HepG2 (cell line): ENCODE results near the gene G6PC3. TPM values are rescaled to one million over a fixed set of nuclear protein-coding genes. Genes with fewer than 3 reads are reported as not detected.

Experiments
- DMAP1 ChIP-seq: IDR thresholded peaks from 2 replicates; pipeline ENCODE4 v1.6.1; 2016
- DMTF1 ChIP-seq: sonication (generic); formaldehyde crosslinking; IDR thresholded peaks from 2 replicates; pipeline ENCODE4 v1.4.0; 2020; ENCODE audit warnings: mild to moderate bottlenecking, missing genetic modification reagents
- FOSL2 ChIP-seq: sonication (generic); formaldehyde crosslinking; IDR thresholded peaks from 2 replicates; pipeline ENCODE4 v1.4.0; 2020; ENCODE audit warnings: missing genetic modification reagents
- JUNB ChIP-seq: sonication (generic); formaldehyde crosslinking; IDR thresholded peaks from 2 replicates; pipeline ENCODE4 v1.8.0; 2022; ENCODE audit warnings: missing genetic modification reagents, mild to moderate bottlenecking, borderline replicate concordance
- MAFK ChIP-seq, 2 experiments: IDR thresholded peaks in 1 of 2; conservative IDR thresholded peaks in 1 of 2; 2 replicates each; pipeline ENCODE4 v1.6.1; 2011; ENCODE audit warnings: improper control_type of control experiment in 2 of 2, low read length in 2 of 2
- MZF1 ChIP-seq: sonication (generic); formaldehyde crosslinking; IDR thresholded peaks from 2 replicates; pipeline ENCODE4 v1.8.1; 2023; ENCODE audit warnings: mild to moderate bottlenecking, missing genetic modification reagents, borderline replicate concordance
- PAXIP1 ChIP-seq: sonication (generic); formaldehyde crosslinking; conservative IDR thresholded peaks from 2 replicates; pipeline ENCODE4 v1.4.0; 2020; ENCODE audit warnings: mild to moderate bottlenecking, missing genetic modification reagents, moderate library complexity
- PCBP2 ChIP-seq: fragments of 200-400 bp; formaldehyde crosslinking; optimal IDR thresholded peaks from 2 replicates; pipeline ENCODE3; 2018; ENCODE audit warnings: low read length, low read depth; ENCODE audit not compliant: poor library complexity, severe bottlenecking
- SMAD9 ChIP-seq: sonication (generic); formaldehyde crosslinking; IDR thresholded peaks from 2 replicates; pipeline ENCODE4 v1.5.1; 2020; ENCODE audit warnings: mild to moderate bottlenecking, missing genetic modification reagents
- TAF15 ChIP-seq: fragments of 200-400 bp; formaldehyde crosslinking; IDR thresholded peaks from one replicate; pipeline ENCODE4 v1.6.1; 2018; ENCODE audit warnings: mild to moderate bottlenecking, low read depth, low read length; ENCODE audit not compliant: poor library complexity, severe bottlenecking
- TBX2 ChIP-seq: sonication (generic); formaldehyde crosslinking; IDR thresholded peaks from 2 replicates; pipeline ENCODE4 v1.5.0; 2020; ENCODE audit warnings: missing genetic modification reagents, mild to moderate bottlenecking, borderline replicate concordance
- ZMAT3 ChIP-seq: sonication (generic); formaldehyde crosslinking; conservative IDR thresholded peaks from 2 replicates; pipeline ENCODE4 v1.7.0; 2021; ENCODE audit warnings: missing genetic modification reagents
- ZNF230 ChIP-seq: sonication (generic); formaldehyde crosslinking; IDR thresholded peaks from 2 replicates; pipeline ENCODE4 v1.4.0; 2020; ENCODE audit warnings: mild to moderate bottlenecking, missing genetic modification reagents
- ZNF296 ChIP-seq: sonication (generic); formaldehyde crosslinking; conservative IDR thresholded peaks from 2 replicates; pipeline ENCODE4 v1.5.0; 2020; ENCODE audit warnings: mild to moderate bottlenecking, missing genetic modification reagents
- ZNF562 ChIP-seq: sonication (generic); formaldehyde crosslinking; IDR thresholded peaks from 2 replicates; pipeline ENCODE4 v1.8.0; 2022; ENCODE audit warnings: missing genetic modification reagents, borderline replicate concordance
- ZNF614 ChIP-seq: IDR thresholded peaks from 2 replicates; pipeline ENCODE4 v1.6.1; 2018; ENCODE audit warnings: missing biosample characterization, missing genetic modification reagents, inconsistent platforms, borderline replicate concordance
- ZNF644 ChIP-seq: IDR thresholded peaks from 2 replicates; pipeline ENCODE4 v1.6.1; 2016; ENCODE audit warnings: low read depth
- ZNF709 ChIP-seq: sonication (generic); formaldehyde crosslinking; IDR thresholded peaks from 2 replicates; pipeline ENCODE4 v1.5.0; 2020; ENCODE audit warnings: mild to moderate bottlenecking, missing genetic modification reagents
- ZNF713 ChIP-seq: sonication (generic); formaldehyde crosslinking; IDR thresholded peaks from 2 replicates; pipeline ENCODE4 v1.4.0; 2020; ENCODE audit warnings: mild to moderate bottlenecking, missing genetic modification reagents
- ZNF766 ChIP-seq: sonication (generic); formaldehyde crosslinking; IDR thresholded peaks from 2 replicates; pipeline ENCODE4 v1.5.0; 2020; ENCODE audit warnings: missing genetic modification reagents, borderline replicate concordance
- ZNF891 ChIP-seq: sonication (generic); formaldehyde crosslinking; IDR thresholded peaks from 2 replicates; pipeline ENCODE4 v1.5.0; 2020; ENCODE audit warnings: mild to moderate bottlenecking, missing genetic modification reagents
- ZSCAN31 ChIP-seq: sonication (generic); formaldehyde crosslinking; IDR thresholded peaks from 2 replicates; pipeline ENCODE4 v1.5.0; 2020; ENCODE audit warnings: low read depth, mild to moderate bottlenecking, missing genetic modification reagents
- polyA plus RNA-seq, 8 experiments: library from polyadenylated mRNA; depleted of rRNA in 3 of 8; stranded (reverse) in 7 of 8; unstranded in 1 of 8; fragments of >200 nt; fragmentation: Illumina TruSeq in 4 of 8; extraction: Trizol in 4 of 8; gene quantifications; 2 replicates each; pipeline versions ENCODE4 v1.2.1 to v1.2.3, GENCODE V29; 2011 to 2016; ENCODE audit warnings: low read depth in 4 of 8, missing spikeins in 1 of 8, mixed read lengths in 1 of 8; ENCODE audit not compliant: insufficient read depth in 1 of 8
- total RNA-seq, 5 experiments: library from RNA; depleted of rRNA; stranded (reverse); fragments of >200 nt; fragmentation: Illumina TruSeq; extraction: Trizol; gene quantifications; 2 replicates each; pipeline ENCODE4 v1.2.3, GENCODE V29; 2016; ENCODE audit warnings: low read depth in 1 of 5
- TF ChIP-seq, protein P1 (sequence below): IDR thresholded peaks from 2 replicates; pipeline ENCODE4 v1.6.1; 2016; ENCODE audit warnings: control low read depth

G6PC3 gene
- total and polyA plus RNA-seq, 2 of the 13 experiments (the other 11 are each of a cell fraction or from before 2014, with no cell fraction given), result 38.5 to 75.8 TPM

DNA sequence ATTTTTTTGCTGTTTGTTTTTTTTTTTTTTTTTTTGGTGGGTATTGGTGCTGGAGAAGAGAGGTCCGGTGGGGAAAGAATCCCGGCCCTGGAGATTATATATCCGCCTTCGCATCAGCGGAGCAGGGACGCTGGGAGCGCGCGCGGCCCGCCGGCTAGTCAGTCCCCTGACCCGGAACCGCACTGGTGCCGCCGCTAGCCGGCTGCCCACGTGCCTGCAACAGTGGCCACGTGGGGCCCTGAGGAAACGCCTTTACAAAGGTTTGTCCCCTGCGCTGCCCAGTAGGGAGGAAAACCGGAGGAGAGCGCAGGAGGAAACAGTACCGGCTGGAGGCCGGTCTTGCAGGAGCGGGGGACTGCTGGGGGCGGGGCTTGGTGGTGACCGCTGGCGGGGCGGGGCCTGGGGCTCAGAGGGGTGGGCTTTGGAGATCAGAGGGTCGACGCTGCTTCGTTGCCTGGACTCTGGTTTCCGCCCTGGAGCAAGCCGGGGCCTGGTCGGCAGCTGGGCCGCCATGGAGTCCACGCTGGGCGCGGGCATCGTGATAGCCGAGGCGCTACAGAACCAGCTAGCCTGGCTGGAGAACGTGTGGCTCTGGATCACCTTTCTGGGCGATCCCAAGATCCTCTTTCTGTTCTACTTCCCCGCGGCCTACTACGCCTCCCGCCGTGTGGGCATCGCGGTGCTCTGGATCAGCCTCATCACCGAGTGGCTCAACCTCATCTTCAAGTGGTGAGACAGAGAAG, at the start of gene G6PC3 (continued):
- TF ChIP-seq ZNF614, result peak; percentile 88; the same call in 1 of the 2 replicates
- TF ChIP-seq ZNF709 (CRISPR knock-in tag), result peak; percentile 68
- peak; percentile 91; the same call in 1 of the 2 replicates for TF ChIP-seq TBX2 (CRISPR knock-in tag)
- 0 out of 2 replicates have a peak, but pooled peaks have one; percentile 91 for TF ChIP-seq ZNF713 (CRISPR knock-in tag)
- no peak; the same call in 1 of the 2 replicates for TF ChIP-seq SMAD9 (CRISPR knock-in tag)
- peak; percentile 88 for TF ChIP-seq TAF15
- TF ChIP-seq ZSCAN31 (CRISPR knock-in tag), result peak; percentile 96
- TF ChIP-seq, protein P1, sequence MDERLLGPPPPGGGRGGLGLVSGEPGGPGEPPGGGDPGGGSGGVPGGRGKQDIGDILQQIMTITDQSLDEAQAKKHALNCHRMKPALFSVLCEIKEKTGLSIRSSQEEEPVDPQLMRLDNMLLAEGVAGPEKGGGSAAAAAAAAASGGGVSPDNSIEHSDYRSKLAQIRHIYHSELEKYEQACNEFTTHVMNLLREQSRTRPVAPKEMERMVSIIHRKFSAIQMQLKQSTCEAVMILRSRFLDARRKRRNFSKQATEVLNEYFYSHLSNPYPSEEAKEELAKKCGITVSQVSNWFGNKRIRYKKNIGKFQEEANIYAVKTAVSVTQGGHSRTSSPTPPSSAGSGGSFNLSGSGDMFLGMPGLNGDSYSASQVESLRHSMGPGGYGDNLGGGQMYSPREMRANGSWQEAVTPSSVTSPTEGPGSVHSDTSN, result no peak
- TF ChIP-seq FOSL2 (CRISPR knock-in tag), result peak; percentile 79
- TF ChIP-seq ZNF562 (CRISPR knock-in tag), result no peak
- peak; percentile 93 for TF ChIP-seq ZNF230
- TF ChIP-seq ZNF296 (CRISPR knock-in tag), result no peak
- TF ChIP-seq JUNB, result no peak
- peak; percentile 88; the same call in 1 of the 2 replicates for TF ChIP-seq ZNF891 (CRISPR knock-in tag)
- no peak for TF ChIP-seq ZNF644
- peak; percentile 8 for TF ChIP-seq PCBP2
- peak; percentile 98 for TF ChIP-seq ZNF766
- TF ChIP-seq DMTF1 (CRISPR knock-in tag), result no peak
- peak; percentile 82 for TF ChIP-seq PAXIP1 (CRISPR knock-in tag)
- TF ChIP-seq ZMAT3 (CRISPR knock-in tag), result peak; percentile 99
- peak; percentile 58; the same call in 1 of the 2 replicates for TF ChIP-seq MZF1 (CRISPR knock-in tag)
- peak; percentile 100 for TF ChIP-seq DMAP1
- TF ChIP-seq MAFK (conservative IDR thresholded peaks at IDR 0.05 in 1 of 2, IDR thresholded peaks at IDR 0.05 in 1 of 2; ENCODE audit: low read length in 2 of 2), result no peak
